ENCODE results near the gene AHCYL1.

AHCYL1 gene

GRCh38 chr1:109976762-109977161, 7.8 kb upstream of the AHCYL1 start:
- H3K9ac ChIP-seq (ENCODE audit: low read length in 2 of 2), result no peak overlapping the region
- H3K36me3 ChIP-seq (ENCODE audit: control insufficient read depth in 2 of 2, insufficient read depth in 2 of 2, low read length in 2 of 2), result no peaks in the 10 kb centered on the region
- no peaks in the 10 kb centered on the region for H3K4me1 ChIP-seq (ENCODE audit: control insufficient read depth, insufficient read depth, low read length)
- no peak overlapping the region for H3K4me3 ChIP-seq (ENCODE audit: low read length in 2 of 2)
- H3K27ac ChIP-seq (ENCODE audit: low read length), result no peak overlapping the region
- H3K9me3 ChIP-seq (ENCODE audit: control insufficient read depth in 2 of 2, low read length in 2 of 2), result no peaks in the 10 kb centered on the region
- H3K27me3 ChIP-seq (ENCODE audit: control insufficient read depth in 1 of 2, insufficient read depth in 2 of 2, low read length in 2 of 2), result no peaks in the 10 kb centered on the region

- Histone ChIP-seq H3K4me3 (ENCODE audit: low read length in 2 of 2) (no peak overlapping the region), H3K9me3 (ENCODE audit: control insufficient read depth in 2 of 2, low read length in 2 of 2) (no peaks in the 10 kb centered on the region), H3K4me1 (ENCODE audit: control insufficient read depth, insufficient read depth, low read length) (no peaks in the 10 kb centered on the region), H3K9ac (ENCODE audit: low read length in 2 of 2) (no peak overlapping the region), H3K36me3 (ENCODE audit: control insufficient read depth in 2 of 2, insufficient read depth in 2 of 2, low read length in 2 of 2) (no peaks in the 10 kb centered on the region), H3K27ac (ENCODE audit: low read length) (no peak overlapping the region), H3K27me3 (ENCODE audit: control insufficient read depth in 1 of 2, insufficient read depth in 2 of 2, low read length in 2 of 2) (no peaks in the 10 kb centered on the region)
These were observed 7.3 kb upstream of the AHCYL1 start for GRCh38 chr1:109977225-109977624.

GRCh38 chr1:109977657-109978378, 6.7 kb upstream of the AHCYL1 start:
- Histone ChIP-seq H3K9me3 (ENCODE audit: control insufficient read depth in 2 of 2, low read length in 2 of 2) (no peaks in the 10 kb centered on the region), H3K4me1 (ENCODE audit: control insufficient read depth, insufficient read depth, low read length) (no peaks in the 10 kb centered on the region), H3K4me3 (ENCODE audit: low read length in 2 of 2) (no peak overlapping the region), H3K27me3 (ENCODE audit: control insufficient read depth in 1 of 2, insufficient read depth in 2 of 2, low read length in 2 of 2) (no peaks in the 10 kb centered on the region), H3K27ac (ENCODE audit: low read length) (peak overlapping the region; percentile 6), H3K36me3 (ENCODE audit: control insufficient read depth in 2 of 2, insufficient read depth in 2 of 2, low read length in 2 of 2) (no peaks in the 10 kb centered on the region), H3K9ac (ENCODE audit: low read length in 2 of 2) (no peak overlapping the region)

GRCh38 chr1:109978761-109979488, 5.6 kb upstream of the AHCYL1 start:
- Histone ChIP-seq H3K9ac (ENCODE audit: low read length in 2 of 2) (no peak overlapping the region), H3K9me3 (ENCODE audit: control insufficient read depth in 2 of 2, low read length in 2 of 2) (no peaks in the 10 kb centered on the region), H3K27ac (ENCODE audit: low read length) (no peak overlapping the region)

GRCh38 chr1:109979489-109980091, 5.0 kb upstream of the AHCYL1 start:
- H3K27me3 ChIP-seq (ENCODE audit: control insufficient read depth in 1 of 2, insufficient read depth in 2 of 2, low read length in 2 of 2), result no peaks in the 10 kb centered on the region
- H3K4me1 ChIP-seq (ENCODE audit: control insufficient read depth, insufficient read depth, low read length), result peaks cover 12% of the 10 kb centered on the region
- H3K9me3 ChIP-seq (ENCODE audit: control insufficient read depth in 2 of 2, low read length in 2 of 2), result no peaks in the 10 kb centered on the region
- no peak overlapping the region for H3K4me3 ChIP-seq (ENCODE audit: low read length in 2 of 2)
- H3K9ac ChIP-seq (ENCODE audit: low read length in 2 of 2), result no peak overlapping the region
- H3K27ac ChIP-seq (ENCODE audit: low read length), result no peak overlapping the region
- no peaks in the 10 kb centered on the region for H3K36me3 ChIP-seq (ENCODE audit: control insufficient read depth in 2 of 2, insufficient read depth in 2 of 2, low read length in 2 of 2)

More at GRCh38 chr1:109978761-109979488, 5.6 kb upstream of the AHCYL1 start:
- Histone ChIP-seq H3K27me3 (ENCODE audit: control insufficient read depth in 1 of 2, insufficient read depth in 2 of 2, low read length in 2 of 2) (no peaks in the 10 kb centered on the region), H3K4me1 (ENCODE audit: control insufficient read depth, insufficient read depth, low read length) (peaks cover 7% of the 10 kb centered on the region), H3K4me3 (ENCODE audit: low read length in 2 of 2) (no peak overlapping the region), H3K36me3 (ENCODE audit: control insufficient read depth in 2 of 2, insufficient read depth in 2 of 2, low read length in 2 of 2) (no peaks in the 10 kb centered on the region)

GRCh38 chr1:109980324-109981003, 4.1 kb upstream of the AHCYL1 start:
- no peak overlapping the region for H3K27ac ChIP-seq (ENCODE audit: low read length)
- H3K36me3 ChIP-seq (ENCODE audit: control insufficient read depth in 2 of 2, insufficient read depth in 2 of 2, low read length in 2 of 2), result no peaks in the 10 kb centered on the region
- peaks cover 14% of the 10 kb centered on the region for H3K4me1 ChIP-seq (ENCODE audit: control insufficient read depth, insufficient read depth, low read length)
- H3K9ac ChIP-seq (ENCODE audit: low read length in 2 of 2), result no peak overlapping the region
- no peak overlapping the region for H3K4me3 ChIP-seq (ENCODE audit: low read length in 2 of 2)
- no peaks in the 10 kb centered on the region for H3K9me3 ChIP-seq (ENCODE audit: control insufficient read depth in 2 of 2, low read length in 2 of 2)
- H3K27me3 ChIP-seq (ENCODE audit: control insufficient read depth in 1 of 2, insufficient read depth in 2 of 2, low read length in 2 of 2), result no peaks in the 10 kb centered on the region

- Histone ChIP-seq H3K9me3 (ENCODE audit: control insufficient read depth in 2 of 2, low read length in 2 of 2) (no peaks in the 10 kb centered on the region), H3K27me3 (ENCODE audit: control insufficient read depth in 1 of 2, insufficient read depth in 2 of 2, low read length in 2 of 2) (no peaks in the 10 kb centered on the region), H3K27ac (ENCODE audit: low read length) (no peak overlapping the region), H3K9ac (ENCODE audit: low read length in 2 of 2) (no peak overlapping the region), H3K4me1 (ENCODE audit: control insufficient read depth, insufficient read depth, low read length) (peaks cover 19% of the 10 kb centered on the region), H3K4me3 (ENCODE audit: low read length in 2 of 2) (no peak overlapping the region), H3K36me3 (ENCODE audit: control insufficient read depth in 2 of 2, insufficient read depth in 2 of 2, low read length in 2 of 2) (no peaks in the 10 kb centered on the region)
These were observed 3.6 kb upstream of the AHCYL1 start for GRCh38 chr1:109981004-109981335.

GRCh38 chr1:109983380-109984189, 980 bp upstream of the AHCYL1 start:
- no peaks in the 10 kb centered on the region for H3K36me3 ChIP-seq (ENCODE audit: control insufficient read depth in 2 of 2, insufficient read depth in 2 of 2, low read length in 2 of 2)
- no peaks in the 10 kb centered on the region for H3K9me3 ChIP-seq (ENCODE audit: control insufficient read depth in 2 of 2, low read length in 2 of 2)
- H3K27ac ChIP-seq (ENCODE audit: low read length), result peak overlapping the region; percentile 92
- H3K9ac ChIP-seq (ENCODE audit: low read length in 2 of 2), result no peak overlapping the region
- no peak overlapping the region for H3K4me3 ChIP-seq (ENCODE audit: low read length in 2 of 2)
- peaks cover 33% of the 10 kb centered on the region for H3K4me1 ChIP-seq (ENCODE audit: control insufficient read depth, insufficient read depth, low read length)
- no peaks in the 10 kb centered on the region for H3K27me3 ChIP-seq (ENCODE audit: control insufficient read depth in 1 of 2, insufficient read depth in 2 of 2, low read length in 2 of 2)

GRCh38 chr1:109984190-109984455, 442 bp upstream of the AHCYL1 start:
- Histone ChIP-seq H3K27ac (ENCODE audit: low read length) (peak overlapping the region; percentile 92), H3K4me3 (ENCODE audit: low read length in 2 of 2) (peak overlapping the region in 1 of 2 donors; percentile 92), H3K36me3 (ENCODE audit: control insufficient read depth in 2 of 2, insufficient read depth in 2 of 2, low read length in 2 of 2) (no peaks in the 10 kb centered on the region), H3K9ac (ENCODE audit: low read length in 2 of 2) (no peak overlapping the region), H3K9me3 (ENCODE audit: control insufficient read depth in 2 of 2, low read length in 2 of 2) (no peaks in the 10 kb centered on the region), H3K27me3 (ENCODE audit: control insufficient read depth in 1 of 2, insufficient read depth in 2 of 2, low read length in 2 of 2) (no peaks in the 10 kb centered on the region), H3K4me1 (ENCODE audit: control insufficient read depth, insufficient read depth, low read length) (peaks cover 33% of the 10 kb centered on the region)

Measured in stomach smooth muscle (tissue), 2 donors.